Endometrium (tissue), 2 donors: Measurements from ENCODE around the gene LMO7.
A peak's percentile ranks its signal among the peaks of the same experiment; 100 is the strongest.
"Not testable (repeated sequence)": the region's sequence is repeated elsewhere in the genome, so short reads cannot be mapped to it uniquely, and the experiment has no call there.

Experiments
- FAIRE-seq: peaks from 2 replicates; lab custom pipeline; 2012; peaks lifted over from hg19 to GRCh38; lab: Jason Lieb, UNC
- donor health status: control.
- donor health status: control.

LMO7 gene

GRCh38 chr13:75743072-75743471 lies 106.9 kb downstream of the LMO7 start:
- not testable (repeated sequence) for FAIRE-seq

GRCh38 chr13:75744127-75744526 lies 108.0 kb downstream of the LMO7 start:
- FAIRE-seq = no peak

- no peak for FAIRE-seq
These were observed 109.3 kb downstream of the LMO7 start for GRCh38 chr13:75745387-75745786.

- FAIRE-seq = no peak
These were observed 112.7 kb downstream of the LMO7 start for GRCh38 chr13:75748874-75749273.

- FAIRE-seq = no peak
These were observed 113.3 kb downstream of the LMO7 start for GRCh38 chr13:75749407-75749806.

- FAIRE-seq = no peak
These were observed 115.2 kb downstream of the LMO7 start for GRCh38 chr13:75751350-75751749.

GRCh38 chr13:75752826-75753225 lies 116.7 kb downstream of the LMO7 start:
- FAIRE-seq = no peak

- FAIRE-seq = no peak
These were observed 118.8 kb downstream of the LMO7 start for GRCh38 chr13:75754936-75755335.

GRCh38 chr13:75757336-75757735 lies 121.2 kb downstream of the LMO7 start:
- FAIRE-seq = no peak

GRCh38 chr13:75759531-75759930 lies 123.4 kb downstream of the LMO7 start:
- FAIRE-seq = no peak

- no peak for FAIRE-seq
These were observed 124.2 kb downstream of the LMO7 start for GRCh38 chr13:75760131-75761021.

GRCh38 chr13:75761369-75761768 lies 125.2 kb downstream of the LMO7 start:
- FAIRE-seq = no peak

GRCh38 chr13:75762076-75762937 lies 126.2 kb downstream of the LMO7 start:
- peak; percentile 70 for FAIRE-seq

- no peak for FAIRE-seq
These were observed 126.8 kb downstream of the LMO7 start for GRCh38 chr13:75762955-75763354.

- no peak for FAIRE-seq
These were observed 127.4 kb downstream of the LMO7 start for GRCh38 chr13:75763512-75763911.

- no peak for FAIRE-seq
These were observed 128.3 kb downstream of the LMO7 start for GRCh38 chr13:75764251-75764925.

GRCh38 chr13:75764926-75765310 lies 128.8 kb downstream of the LMO7 start:
- peak; percentile 37 for FAIRE-seq

- FAIRE-seq = no peak
These were observed 130.5 kb downstream of the LMO7 start for GRCh38 chr13:75766636-75767035.

- peak; percentile 89 for FAIRE-seq
These were observed 133.2 kb downstream of the LMO7 start for GRCh38 chr13:75769141-75769905.

- FAIRE-seq = no peak
These were observed 134.0 kb downstream of the LMO7 start for GRCh38 chr13:75770164-75770563.

- no peak for FAIRE-seq
These were observed 134.5 kb downstream of the LMO7 start for GRCh38 chr13:75770592-75771011.

GRCh38 chr13:75771226-75771625 lies 135.1 kb downstream of the LMO7 start:
- FAIRE-seq = peak; percentile 76
